K562 (cell line): ENCODE measurements around the gene ARHGEF3. TPM values are rescaled to one million over a fixed set of nuclear protein-coding genes. Genes with fewer than 3 reads are reported as not detected.

Experiments
- ATAC-seq: fragments of 200-7000 bp; cut with Tn5 transposase; 3 replicates; pipeline ENCODE4 v1.9.1; 2020; ENCODE audit warnings: moderate library complexity
- BruUV-seq: library from RNA; stranded (reverse); fragments of 400-500 nt; replicated peaks from 2 replicates; lab custom pipeline; 2021; lab: Mats Ljungman, UMichigan
- CTCF ChIA-PET: fragments of 300-600 bp; formaldehyde crosslinking; extraction: SDS; loops from one replicate; lab custom pipeline; 2021; ENCODE audit warnings: low intra/inter-chr PET ratio; lab: Yijun Ruan, JAX
- POLR2A ChIA-PET: fragments of 300-600, 350-650 bp; sonication (Branson Sonifier 250); formaldehyde crosslinking; extraction: SDS; loops from one replicate; lab custom pipeline; 2021; ENCODE audit warnings: antibody characterized with exemption, inconsistent platforms; lab: Yijun Ruan, JAX
- DNase-seq, 4 experiments: peaks; one replicate each; pipeline versions ENCODE4 v3.0.0 to v3.0.0-alpha.2; 2011 to 2018; ENCODE audit warnings: low spot score in 3 of 4, mixed read lengths in 3 of 4; ENCODE audit errors: extremely low read depth in 1 of 4
- FAIRE-seq: peaks from 2 replicates; lab custom pipeline; 2011; peaks lifted over from hg19 to GRCh38; lab: Jason Lieb, UNC
- H2AFZ ChIP-seq: 2 replicates; pipeline ENCODE4 v1.6.0; 2011; ENCODE audit warnings: low read depth, low read length, control low read depth, inconsistent platforms
- H3K27ac ChIP-seq: fragments of 200-600 bp; 3 replicates; pipeline ENCODE4 v1.8.0; 2011; ENCODE audit warnings: low read depth, mild to moderate bottlenecking, control low read depth, inconsistent platforms, low read length, moderate library complexity, mixed read lengths; ENCODE audit errors: extremely low read depth
- H3K27me3 ChIP-seq, 2 experiments: fragments of 300-600 bp in 1 of 2; 2 replicates in 1 of 2; 3 replicates in 1 of 2; pipeline versions ENCODE4 v1.6.0 to v1.8.0; 2011; ENCODE audit warnings: inconsistent platforms in 2 of 2, low read length in 2 of 2, mild to moderate bottlenecking in 1 of 2, mixed read lengths in 1 of 2, moderate library complexity in 1 of 2; ENCODE audit not compliant: control insufficient read depth in 2 of 2, insufficient read depth in 2 of 2
- H3K36me3 ChIP-seq: fragments of 300-600 bp; 3 replicates; pipeline ENCODE4 v1.8.0; 2011; ENCODE audit warnings: mild to moderate bottlenecking, low read length, inconsistent platforms; ENCODE audit not compliant: control insufficient read depth, insufficient read depth
- H3K4me1 ChIP-seq, 2 experiments: fragments of 200-600 bp in 1 of 2; replicated peaks in 1 of 2; 2 replicates in 1 of 2; 3 replicates in 1 of 2; pipeline versions ENCODE4 v1.5.1 to v1.8.0; 2011; ENCODE audit warnings: inconsistent platforms in 2 of 2, low read length in 2 of 2, mild to moderate bottlenecking in 1 of 2, mixed read lengths in 1 of 2, moderate library complexity in 1 of 2; ENCODE audit not compliant: control insufficient read depth in 2 of 2, insufficient read depth in 2 of 2
- H3K4me2 ChIP-seq: 2 replicates; pipeline ENCODE4 v1.6.1; 2011; ENCODE audit warnings: low read length, control low read depth, inconsistent platforms, mixed read lengths; ENCODE audit not compliant: insufficient read depth
- H3K4me3 ChIP-seq: fragments of 200-600 bp; sonication (generic), shearing (Covaris generic); 2 replicates; pipeline ENCODE4 v1.5.1; 2016; ENCODE audit warnings: control low read depth, inconsistent platforms
- H3K79me2 ChIP-seq: fragments of 200-600 bp; 3 replicates; pipeline ENCODE4 v1.8.0; 2011; ENCODE audit warnings: low read length, inconsistent platforms; ENCODE audit not compliant: control insufficient read depth, insufficient read depth
- H3K9ac ChIP-seq, 2 experiments: 2 replicates each; pipeline versions ENCODE4 v1.6.0 to v1.6.1; 2011; ENCODE audit warnings: low read depth in 2 of 2, low read length in 2 of 2, control low read depth in 1 of 2, inconsistent platforms in 1 of 2, mild to moderate bottlenecking in 1 of 2, mixed read lengths in 1 of 2; ENCODE audit not compliant: insufficient read depth in 1 of 2
- H3K9me1 ChIP-seq: one replicate; pipeline ENCODE4 v1.6.0; 2011; ENCODE audit warnings: inconsistent platforms, mild to moderate bottlenecking, low read length, moderate library complexity; ENCODE audit not compliant: control insufficient read depth, insufficient read depth
- H3K9me3 ChIP-seq: replicated peaks from 2 replicates; pipeline ENCODE4 v1.5.1; 2011; ENCODE audit warnings: low read depth, low read length, inconsistent platforms; ENCODE audit not compliant: control insufficient read depth, insufficient read depth
- H4K20me1 ChIP-seq: replicated peaks from 2 replicates; pipeline ENCODE4 v1.6.1; 2011; ENCODE audit warnings: low read length, inconsistent platforms, mixed read lengths; ENCODE audit not compliant: control insufficient read depth, insufficient read depth
- CC2D1A ChIP-seq: fragments of 450-650 bp; IDR thresholded peaks from 2 replicates; pipeline ENCODE4 v1.6.1; 2017; ENCODE audit warnings: mild to moderate bottlenecking
- CGGBP1 ChIP-seq: fragments of 250-450 bp; sonication (Bioruptor Pico); IDR thresholded peaks from 2 replicates; pipeline ENCODE4 v1.9.0; 2021; ENCODE audit warnings: mild to moderate bottlenecking
- GATA2 ChIP-seq: sonication (generic); formaldehyde crosslinking; IDR thresholded peaks from 2 replicates; pipeline ENCODE4 v1.4.0; 2020; ENCODE audit warnings: mild to moderate bottlenecking, missing genetic modification reagents
- HNRNPH1 ChIP-seq: fragments of 200-400 bp; formaldehyde crosslinking; optimal IDR thresholded peaks from 2 replicates; pipeline ENCODE3; 2017; ENCODE audit warnings: low read depth, mild to moderate bottlenecking, low read length, moderate library complexity
- NCOR1 ChIP-seq: fragments of 450-650 bp; IDR thresholded peaks from 2 replicates; pipeline ENCODE4 v1.6.1; 2016; ENCODE audit warnings: mild to moderate bottlenecking, moderate library complexity
- NR3C1 ChIP-seq: sonication (generic); formaldehyde crosslinking; IDR thresholded peaks from 2 replicates; pipeline ENCODE4 v1.8.1; 2022; ENCODE audit warnings: missing genetic modification reagents
- PREB ChIP-seq: sonication (generic); formaldehyde crosslinking; IDR thresholded peaks from 2 replicates; pipeline ENCODE4 v1.8.1; 2023; ENCODE audit warnings: mild to moderate bottlenecking, missing genetic modification reagents
- ZNF511 ChIP-seq: sonication (generic); formaldehyde crosslinking; IDR thresholded peaks from 2 replicates; pipeline ENCODE4 v1.8.0; 2022; ENCODE audit warnings: mild to moderate bottlenecking, missing genetic modification reagents
- WGBS: fragments of 100-300 bp; shearing (Covaris generic); methylation state at CpG from one replicate; pipeline ENCODE4 v1.1.6; 2016; ENCODE audit warnings: low coverage, mixed read lengths; ENCODE audit not compliant: insufficient coverage; ENCODE audit errors: missing lambda C conversion rate; 5-methylcytosine and 5-hydroxymethylcytosine counted together
- in situ Hi-C: fragments of 300-500 bp; cut with MboI; formaldehyde crosslinking; loops from 4 replicates; pipeline ENCODE4 v1.15.0; 2018; ENCODE audit warnings: inconsistent platforms, mixed read lengths
- intact Hi-C: fragments of 100-400 bp; cut with micrococcal nuclease; formaldehyde crosslinking; loops from 2 replicates; pipeline ENCODE4 v1.14.2; 2022
- polyA plus RNA-seq, 8 experiments: library from polyadenylated mRNA; depleted of rRNA in 4 of 8; stranded (reverse) in 5 of 8; unstranded in 3 of 8; fragments of >200 nt; fragmentation: Nextera tagmentation in 2 of 8; fragmentation: Illumina TruSeq in 1 of 8; extraction: Ambion mirVana in 2 of 8; extraction: Trizol in 1 of 8; gene quantifications; 2 replicates each; pipeline versions ENCODE4 v1.2.1 to v1.2.3, GENCODE V29; 2011 to 2014; ENCODE audit warnings: inconsistent platforms in 1 of 8, missing spikeins in 1 of 8
- total RNA-seq, 7 experiments: library from RNA; depleted of rRNA in 6 of 7; stranded (reverse); fragments of >200 nt in 6 of 7; fragmentation: Illumina TruSeq in 2 of 7; extraction: Trizol in 2 of 7; gene quantifications; 2 replicates each; pipeline versions ENCODE4 v1.2.1 to v1.2.3, GENCODE V29; 2011 to 2021; ENCODE audit warnings: low replicate concordance in 1 of 7

Gene ARHGEF3
- total and polyA plus RNA-seq, 9 of the 15 experiments (the other 6 are each of a cell fraction or from before 2014, with no cell fraction given): 0.77 to 2.7 (median 1.4) TPM

GRCh38 chr3:56810577-56811545 is 9.1 kb upstream of the ARHGEF3 start (continued):
- TF ChIP-seq GATA2 (CRISPR knock-in tag): no peak
- no peak for TF ChIP-seq NCOR1
- TF ChIP-seq NR3C1 (CRISPR knock-in tag): no peak
- no peak for TF ChIP-seq ZNF511
- TF ChIP-seq HNRNPH1: no peak

GRCh38 chr3:56806407-56806806 is 4.7 kb upstream of the ARHGEF3 start:
- WGBS: 24% methylated on average over 5 of the region's 5 CpGs

More at GRCh38 chr3:56806407-56806806, 4.7 kb upstream of the ARHGEF3 start:
- Histone ChIP-seq H3K9me3 (no peaks in the 10 kb centered on the region), H2AFZ (no peak overlapping the region), H3K4me1 (peaks cover 0 to 8% of the 10 kb centered on the region in 2 experiments; a peak in 3 of 5 replicates), H3K79me2 (no peaks in the 10 kb centered on the region), H3K4me2 (no peak overlapping the region), H3K4me3 (no peak overlapping the region), H4K20me1 (0 out of 2 replicates have a peak, but pooled peaks cover under 1% of the 10 kb centered on the region), H3K36me3 (no peaks in the 10 kb centered on the region), H3K9ac (no peak overlapping the region), H3K27ac (no peak overlapping the region), H3K9me1 (no peaks in the 10 kb centered on the region), H3K27me3 (peaks cover 0 to 2% of the 10 kb centered on the region in 2 experiments; a peak in 1 of 5 replicates)
- in situ Hi-C loops (no loop called here), intact Hi-C loops (no loop called here)
- ChIA-PET POLR2A (no interaction called here), CTCF (no interaction called here)
- no peak for DNase-seq
- TF ChIP-seq PREB (CRISPR knock-in tag) (no peak), CC2D1A (no peak), CGGBP1 (no peak)
- BruUV-seq: no TSS peak
- no peak for ATAC-seq
- FAIRE-seq: no peak
